SK-N-MC (cell line): Measurements from ENCODE around the gene AS3MT.

Experiments used
- EZH2 ChIP-seq: fragments of 200-600 bp; sonication (generic); IDR thresholded peaks from one replicate; pipeline ENCODE4 v1.6.1; 2017; ENCODE audit warnings: antibody characterized with exemption
- FOXP2 ChIP-seq: optimal IDR thresholded peaks from 2 replicates; pipeline ENCODE3; 2011; ENCODE audit warnings: mild to moderate bottlenecking, moderate library complexity; ENCODE audit not compliant: insufficient read depth; ENCODE audit errors: extremely low read length, control extremely low read depth
- POLR2AphosphoS5 ChIP-seq: IDR thresholded peaks from 2 replicates; pipeline ENCODE4 v1.6.1; 2012; ENCODE audit warnings: mild to moderate bottlenecking, low read depth, low read length, borderline replicate concordance

DNA sequence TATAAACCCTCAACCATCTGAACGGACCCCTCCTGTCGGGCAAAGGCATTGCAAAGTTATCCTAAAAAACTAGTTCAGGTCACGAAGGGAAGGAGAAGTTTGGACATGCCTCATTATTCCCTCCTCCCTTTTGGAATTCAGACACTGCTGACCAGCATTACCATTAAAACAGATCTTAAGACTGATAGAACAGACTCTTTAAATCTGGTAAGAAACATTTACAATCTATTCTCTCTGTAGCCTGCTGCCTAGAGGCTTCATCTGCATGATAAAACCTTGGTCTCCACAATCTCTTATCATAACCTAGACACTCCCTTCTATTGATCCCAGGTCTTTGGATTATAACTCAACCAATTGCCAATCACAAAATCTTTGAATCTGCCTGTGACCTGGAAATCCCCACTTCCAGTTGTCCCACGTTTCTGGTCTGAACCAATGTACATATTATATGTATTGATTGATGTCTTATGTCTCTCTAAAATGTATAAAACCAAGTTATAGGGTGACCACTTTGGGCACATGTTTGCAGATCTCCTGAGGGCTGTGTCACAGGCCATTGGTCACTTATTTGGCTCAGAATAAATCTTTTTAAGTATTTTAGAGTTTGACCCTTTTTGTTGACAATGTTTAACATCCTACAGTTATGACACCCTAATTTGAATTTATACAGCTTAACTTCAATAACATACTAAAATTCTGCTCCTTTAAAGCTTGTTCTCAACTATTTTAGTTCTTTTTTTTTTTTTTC lies 25.4 kb downstream of the AS3MT start:
- TF ChIP-seq EZH2 (no peak), POLR2AphosphoS5 (no peak), FOXP2 (no peak)
